ENCODE measurements around the gene KCNH2.
"Not testable (repeated sequence)": the region's sequence is repeated elsewhere in the genome, so short reads cannot be mapped to it uniquely, and the experiment has no call there.

Gene KCNH2

GRCh38 chr7:150978126-150978789 is at the start of gene KCNH2:
TSS of gene KCNH2 (minus strand) at chr7:150978321. CDS start at chr7:150977913, 408 bp downstream.
- DNase-seq, result no peak

GRCh38 chr7:151027728-151028130 is 49.6 kb upstream of the KCNH2 start:
- DNase-seq, result not testable (repeated sequence)

GRCh38 chr7:151026771-151027727 is 48.9 kb upstream of the KCNH2 start:
- DNase-seq, result not testable (repeated sequence)

- no peak for DNase-seq
Observed at GRCh38 chr7:151025924-151026671, 48.0 kb upstream of the KCNH2 start.

GRCh38 chr7:151024435-151025056 is 46.4 kb upstream of the KCNH2 start, which contains the start of gene ATG9B:
TSS of gene ATG9B (minus strand) at chr7:151024494. CDS start at chr7:151024423, 71 bp downstream.
- no peak for DNase-seq

GRCh38 chr7:151023232-151023631 is 45.1 kb upstream of the KCNH2 start:
- no peak for DNase-seq

- no peak for DNase-seq
Observed at GRCh38 chr7:151020231-151020630, 42.1 kb upstream of the KCNH2 start.

- no peak for DNase-seq
Observed at GRCh38 chr7:151019130-151019447, 41.0 kb upstream of the KCNH2 start.

- no peak for DNase-seq
Observed at GRCh38 chr7:151018421-151019129, 40.5 kb upstream of the KCNH2 start.

- DNase-seq, result peak; percentile 27
Observed at GRCh38 chr7:151017953-151018420, 39.9 kb upstream of the KCNH2 start.

- DNase-seq, result no peak
Observed at GRCh38 chr7:151017370-151017952, 39.3 kb upstream of the KCNH2 start.

GRCh38 chr7:151016942-151017341 is 38.8 kb upstream of the KCNH2 start:
- no peak for DNase-seq

- DNase-seq, result no peak
Observed at GRCh38 chr7:151016505-151016904, 38.4 kb upstream of the KCNH2 start.

- no peak for DNase-seq
Observed at GRCh38 chr7:151015967-151016366, 37.8 kb upstream of the KCNH2 start.

GRCh38 chr7:151014950-151015349 is 36.8 kb upstream of the KCNH2 start:
- DNase-seq, result no peak

- peak; percentile 93 for DNase-seq
Observed at GRCh38 chr7:151013733-151014497, 35.8 kb upstream of the KCNH2 start.

- no peak for DNase-seq
Observed at GRCh38 chr7:151013356-151013732, 35.2 kb upstream of the KCNH2 start.

GRCh38 chr7:151012911-151013347 is 34.8 kb upstream of the KCNH2 start:
- peak; percentile 42 for DNase-seq

- no peak for DNase-seq
Observed at GRCh38 chr7:151012031-151012692, 34.0 kb upstream of the KCNH2 start.

GRCh38 chr7:151011616-151012015 is 33.5 kb upstream of the KCNH2 start:
- not testable (repeated sequence) for DNase-seq
